ENCODE data around the gene NFYA.

NFYA gene

GRCh38 chr6:41046084-41046483 is 26.7 kb upstream of the NFYA start:
- no peak overlapping the region for H3K4me3 ChIP-seq (ENCODE audit: low read depth, low read length)
- no peak for DNase-seq (ENCODE audit: low read depth)
- TF ChIP-seq CTCF (IDR thresholded peaks at IDR 0.05; ENCODE audit: insufficient read depth, low read depth, low read length, missing control alignments) = no peak

GRCh38 chr6:41047306-41047705 is 25.5 kb upstream of the NFYA start:
- DNase-seq (ENCODE audit: low read depth) = no peak
- H3K4me3 ChIP-seq (ENCODE audit: low read depth, low read length) = no peak overlapping the region
- no peak for TF ChIP-seq CTCF (IDR thresholded peaks at IDR 0.05; ENCODE audit: insufficient read depth, low read depth, low read length, missing control alignments)

- no peak for TF ChIP-seq CTCF (IDR thresholded peaks at IDR 0.05; ENCODE audit: insufficient read depth, low read depth, low read length, missing control alignments)
- H3K4me3 ChIP-seq (ENCODE audit: low read depth, low read length) = no peak overlapping the region
- no peak for DNase-seq (ENCODE audit: low read depth)
These were observed 24.7 kb upstream of the NFYA start for GRCh38 chr6:41047745-41048732.

GRCh38 chr6:41049521-41049920 is 23.3 kb upstream of the NFYA start:
- no peak for TF ChIP-seq CTCF (IDR thresholded peaks at IDR 0.05; ENCODE audit: insufficient read depth, low read depth, low read length, missing control alignments)
- no peak overlapping the region for H3K4me3 ChIP-seq (ENCODE audit: low read depth, low read length)
- DNase-seq (ENCODE audit: low read depth) = no peak

GRCh38 chr6:41049955-41050354 is 22.8 kb upstream of the NFYA start:
- no peak for DNase-seq (ENCODE audit: low read depth)
- no peak overlapping the region for H3K4me3 ChIP-seq (ENCODE audit: low read depth, low read length)
- TF ChIP-seq CTCF (IDR thresholded peaks at IDR 0.05; ENCODE audit: insufficient read depth, low read depth, low read length, missing control alignments) = no peak

GRCh38 chr6:41050536-41050935 is 22.2 kb upstream of the NFYA start:
- TF ChIP-seq CTCF (IDR thresholded peaks at IDR 0.05; ENCODE audit: insufficient read depth, low read depth, low read length, missing control alignments) = no peak
- no peak overlapping the region for H3K4me3 ChIP-seq (ENCODE audit: low read depth, low read length)
- no peak for DNase-seq (ENCODE audit: low read depth)

Data from GM12865 (cell line).